Stimulated activated CD8-positive, alpha-beta memory T cell treated with anti-CD3 and anti-CD28 coated beads, Interleukin-12 subunit alpha, Interleukin-12 subunit beta, amount 100 ng/mL, for 24 hours (primary cell): ENCODE measurements around the gene UQCRC1.
A peak's percentile ranks its signal among the peaks of the same experiment; 100 is the strongest.

Experiments used
- DNase-seq: peaks from one replicate; pipeline ENCODE4 v3.0.0-alpha.2; 2020; ENCODE audit errors: extremely low read depth

The UQCRC1 gene

DNA sequence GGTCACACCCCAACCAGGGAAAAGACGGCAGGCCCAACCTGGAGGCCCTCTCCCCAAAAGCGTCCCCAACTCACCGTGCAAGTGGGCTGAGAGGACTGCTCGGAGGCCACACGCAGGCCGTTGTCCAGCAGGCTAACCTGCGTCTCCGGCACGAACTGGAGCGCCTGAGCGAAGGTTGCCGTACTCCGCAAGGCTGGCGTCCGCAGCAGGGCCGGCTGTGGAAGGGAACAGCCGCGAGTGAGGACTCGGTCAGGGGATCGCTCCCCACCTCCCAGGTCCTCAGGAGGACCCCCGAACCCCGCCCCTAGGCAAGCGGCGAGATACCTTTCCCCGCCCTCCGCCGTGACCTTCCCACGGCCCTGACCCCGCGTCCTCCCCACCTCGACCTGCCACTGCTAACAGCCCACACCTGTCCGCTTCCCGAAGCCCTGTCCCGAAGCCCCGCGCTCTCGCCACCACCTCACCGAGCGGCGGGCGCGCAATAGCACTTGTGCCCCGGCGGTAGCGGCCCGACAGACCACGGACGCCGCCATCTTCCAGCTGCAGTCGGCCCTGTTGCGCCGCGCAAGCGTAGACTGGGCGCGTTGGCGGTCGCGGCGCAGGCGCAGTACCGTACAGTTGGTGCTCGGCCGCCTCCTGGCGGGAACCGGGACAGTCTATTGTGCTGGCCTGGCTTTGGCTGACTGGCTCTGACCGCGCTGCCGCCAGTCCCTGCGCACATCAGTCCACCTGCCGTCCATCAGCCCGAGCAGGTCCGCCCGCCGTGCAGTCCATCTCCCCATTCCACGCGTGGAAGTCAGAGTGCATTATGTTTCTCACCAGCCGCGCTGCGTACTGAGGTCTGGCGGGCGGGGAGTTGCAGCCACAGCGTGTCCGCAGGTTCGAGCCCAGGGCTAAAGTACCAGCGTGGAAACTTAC, at the start of gene UQCRC1:
TSS of gene UQCRC1 (minus strand) at position 559 of the 918 bp plus-strand sequence. CDS start at position 533, 26 bp downstream.
- DNase-seq: peak; percentile 78

DNA sequence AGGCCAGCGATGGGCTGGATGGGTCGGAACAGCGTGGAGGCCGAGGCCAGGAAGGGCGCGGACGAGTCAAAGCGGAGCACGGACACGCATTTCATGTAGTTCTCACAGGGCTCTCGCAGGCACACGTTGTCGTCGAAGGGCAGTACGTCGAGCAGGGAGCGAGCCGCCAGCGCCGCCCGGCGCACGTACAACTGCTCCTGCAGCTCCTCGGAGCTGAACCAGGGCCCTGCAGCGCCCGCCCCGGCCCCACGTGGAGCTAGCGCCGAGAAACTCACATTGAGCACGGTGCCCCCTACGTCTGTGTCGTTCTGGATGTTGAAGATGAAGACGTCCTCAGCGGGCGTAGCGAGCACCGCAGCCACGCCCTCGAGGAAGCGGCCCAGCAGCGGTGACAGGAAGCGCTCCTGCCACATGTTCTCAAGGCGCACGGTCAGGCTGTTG, 47.4 kb upstream of the UQCRC1 start:
- no peak for DNase-seq

DNA sequence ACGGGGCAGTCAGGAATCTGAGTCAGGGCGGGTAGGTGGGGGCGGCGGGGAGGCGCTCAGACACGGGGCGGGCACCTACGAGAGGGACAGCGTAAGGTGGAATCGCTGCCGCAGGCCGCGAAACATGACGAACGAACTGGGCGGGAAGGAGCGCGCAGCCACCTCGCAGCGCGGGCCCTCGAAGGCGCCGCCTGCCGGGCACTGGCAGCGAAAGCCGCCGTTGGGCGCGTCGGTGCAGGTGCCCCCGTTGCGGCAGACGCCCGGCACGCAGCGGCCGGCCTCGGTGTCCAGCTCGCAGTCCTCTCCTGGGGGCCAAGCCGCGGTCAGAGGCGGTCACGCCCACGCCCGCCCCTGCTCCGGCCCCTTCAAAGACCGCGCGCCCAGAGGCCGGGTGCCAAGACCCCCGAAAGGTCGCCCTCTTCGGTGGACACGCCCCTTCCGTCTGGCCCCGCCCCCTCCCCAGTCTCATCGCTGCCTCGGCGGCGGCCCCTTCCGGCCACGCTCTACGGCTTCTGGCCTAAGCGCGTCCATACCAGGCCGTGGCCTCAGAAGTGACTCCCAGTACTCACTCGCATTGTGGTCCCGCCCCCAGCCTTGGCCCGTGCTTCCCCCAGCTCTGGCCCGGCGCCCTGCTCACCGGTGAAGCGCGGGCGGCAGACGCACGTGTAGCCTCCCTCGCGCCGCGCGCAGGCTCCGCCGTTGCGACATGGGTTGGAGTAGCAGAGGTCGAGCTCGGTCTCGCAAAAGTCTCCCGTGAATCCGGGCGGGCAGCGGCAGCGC, 46.8 kb upstream of the UQCRC1 start:
- peak; percentile 63 for DNase-seq

DNA sequence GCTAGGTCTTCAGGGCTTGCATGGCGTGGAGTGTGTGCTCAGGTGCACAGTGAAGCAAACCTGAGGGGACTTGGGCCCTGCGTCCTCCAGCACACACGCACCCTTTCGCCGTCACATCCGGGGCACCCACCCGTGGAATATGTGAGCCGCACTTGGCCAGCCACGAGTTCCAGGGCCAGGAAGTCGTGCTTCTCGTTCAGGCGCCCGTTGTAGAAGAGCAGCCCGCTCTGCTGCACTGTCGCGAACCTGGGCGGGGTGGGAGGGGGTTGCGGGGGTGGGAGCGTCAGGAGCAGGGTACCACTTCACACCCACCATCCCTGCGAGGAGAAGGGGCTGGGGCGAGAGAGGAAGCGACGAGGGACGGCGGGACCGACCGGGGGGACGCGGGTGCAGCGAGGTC, 46.2 kb upstream of the UQCRC1 start:
- no peak for DNase-seq

DNA sequence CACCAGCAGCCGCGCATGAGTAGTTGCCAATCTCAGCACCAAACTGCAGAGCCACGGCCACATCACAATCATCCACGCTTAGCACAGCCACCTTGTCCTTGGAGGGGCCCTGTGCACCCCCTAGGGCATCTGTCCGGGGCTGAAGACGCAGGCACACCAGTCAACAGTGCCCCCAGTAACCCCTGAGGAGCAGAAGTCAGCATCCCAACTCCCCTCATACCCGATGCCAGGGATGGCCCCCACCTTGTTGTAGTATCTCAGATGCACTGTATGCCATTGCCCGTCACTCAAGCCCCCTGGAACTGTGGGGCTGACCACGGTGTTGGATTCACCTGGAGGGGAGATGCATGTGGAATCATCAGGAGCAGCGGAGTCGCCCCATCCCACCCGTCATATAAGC, 45.6 kb upstream of the UQCRC1 start:
- no peak for DNase-seq

DNA sequence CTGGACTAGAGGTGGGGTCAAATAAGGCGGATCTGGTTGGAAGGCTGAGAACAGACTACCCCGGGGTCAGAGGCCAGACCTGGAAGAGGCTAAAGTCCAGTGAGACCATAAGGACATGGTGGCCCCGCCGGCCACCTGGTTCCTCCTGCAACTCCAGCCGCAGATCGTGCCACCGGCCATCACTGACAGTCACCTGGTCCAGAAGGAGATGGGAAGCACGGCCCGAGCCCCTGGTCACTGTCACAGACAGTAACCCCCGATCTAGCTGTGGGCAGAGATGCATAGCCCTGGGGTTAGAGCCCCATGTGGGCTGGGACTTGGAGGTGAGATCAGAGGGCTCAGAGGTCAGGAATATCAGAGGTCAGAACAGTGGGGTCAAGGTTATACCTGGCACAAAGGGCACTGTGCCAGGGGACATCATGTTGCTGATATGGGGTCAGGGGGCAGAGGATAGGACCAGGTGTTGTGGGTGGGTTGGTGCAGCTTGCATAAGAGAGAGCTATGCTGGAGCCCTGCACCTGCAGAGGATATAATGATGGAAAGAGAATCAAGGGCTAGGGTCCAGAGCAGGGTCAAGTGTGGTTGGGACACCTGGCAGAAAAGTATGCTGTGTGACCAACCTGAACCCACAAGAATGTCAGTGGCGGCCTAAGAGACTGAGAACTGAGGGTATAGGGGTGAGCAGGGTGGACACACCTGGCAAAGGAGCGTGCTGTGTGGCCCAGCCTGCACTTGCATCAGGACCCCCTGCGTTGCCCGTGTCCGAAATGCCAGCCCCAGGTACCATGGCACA, 43.7 kb upstream of the UQCRC1 start:
- DNase-seq: no peak

DNA sequence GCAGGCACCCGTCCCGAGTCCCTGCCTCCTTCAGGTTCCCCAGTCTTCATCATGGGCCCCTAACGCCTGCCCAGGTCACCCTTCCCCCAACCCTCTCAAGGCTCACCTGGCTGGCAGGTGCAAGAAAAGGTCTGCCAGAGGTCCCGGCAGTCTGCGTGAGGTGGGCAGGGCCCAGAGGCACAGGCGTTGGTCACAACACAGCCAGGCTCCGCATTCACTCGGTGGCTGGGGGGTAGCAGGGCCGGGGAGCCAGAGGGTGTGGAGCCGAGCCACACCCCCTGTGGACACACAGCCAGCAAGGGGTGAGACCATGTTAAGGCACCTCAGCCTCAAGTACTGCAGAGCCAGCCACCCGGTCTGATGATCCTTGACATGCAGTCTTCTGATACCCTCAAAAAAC, 42.3 kb upstream of the UQCRC1 start:
- DNase-seq: no peak

DNA sequence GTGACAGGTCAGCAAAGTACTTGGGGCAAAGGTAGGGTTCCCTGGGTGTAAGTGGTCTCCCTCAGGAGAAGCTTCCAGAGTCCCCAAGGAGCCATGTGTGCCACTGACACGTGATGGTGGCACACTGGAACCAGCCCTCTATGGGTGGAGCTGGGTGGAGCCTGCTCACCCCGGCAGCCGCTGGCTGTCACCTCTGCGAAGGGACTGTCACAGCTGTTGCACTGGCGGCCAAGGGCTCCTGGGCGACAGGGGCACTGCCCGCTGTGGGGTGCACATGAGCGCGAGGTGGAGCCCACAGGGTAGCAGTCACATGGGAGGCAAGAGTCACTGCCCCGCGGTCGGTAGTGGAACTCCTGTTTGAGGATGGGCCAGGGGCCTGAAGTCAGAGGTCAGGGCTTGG, 41.3 kb upstream of the UQCRC1 start:
- DNase-seq: no peak

DNA sequence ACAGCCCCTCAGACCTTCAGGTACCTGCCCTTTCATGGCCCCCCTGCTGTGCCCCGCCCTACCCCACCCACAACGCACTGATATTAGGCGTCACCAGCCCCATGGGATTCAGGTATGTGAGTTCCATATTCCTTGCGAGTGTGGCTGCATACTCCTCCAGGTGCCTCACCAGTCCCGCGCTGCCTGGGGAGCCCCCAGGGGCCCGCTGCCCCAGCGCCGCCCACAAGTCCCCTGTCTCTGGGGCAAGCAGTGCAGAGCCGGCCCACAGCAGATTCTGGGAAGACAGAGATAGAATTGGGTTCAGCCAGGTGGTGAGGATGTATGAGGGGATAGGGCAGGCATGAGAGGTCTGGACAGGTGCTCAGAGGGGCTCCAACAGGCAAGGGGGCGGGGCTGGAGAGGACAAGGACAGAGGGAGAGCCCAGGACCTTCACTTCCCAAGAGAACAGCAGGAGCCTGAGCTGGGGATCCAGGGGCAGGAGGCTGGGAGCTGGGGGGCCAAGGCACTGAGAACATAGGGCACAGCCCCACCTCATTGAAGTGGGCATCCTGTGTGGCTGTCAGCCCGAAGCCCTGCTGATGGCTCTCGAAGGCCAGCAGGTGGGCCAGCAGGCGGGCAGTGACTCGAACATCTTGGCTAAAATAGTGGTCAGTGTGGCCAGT, 38.9 kb upstream of the UQCRC1 start:
- no peak for DNase-seq

DNA sequence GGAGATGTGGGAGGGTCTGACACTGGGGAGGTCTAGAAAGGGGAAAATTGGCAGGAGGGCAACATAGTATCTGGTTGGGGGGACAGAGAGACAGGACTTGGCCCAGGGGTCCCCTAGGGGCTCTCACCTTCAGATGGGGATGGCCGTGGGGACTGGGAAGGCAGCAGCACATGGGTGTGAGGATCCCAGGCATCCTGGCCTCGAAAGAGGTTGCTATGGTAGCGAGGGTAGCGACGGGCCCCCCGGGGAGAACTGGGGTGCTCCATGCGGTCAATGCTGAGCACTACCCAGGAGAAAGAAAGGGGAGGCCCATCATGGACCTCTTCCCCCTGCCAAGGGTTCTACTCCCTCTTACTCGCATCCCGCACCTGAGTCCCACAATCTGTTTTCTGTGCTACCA, 38.3 kb upstream of the UQCRC1 start:
- DNase-seq: no peak

DNA sequence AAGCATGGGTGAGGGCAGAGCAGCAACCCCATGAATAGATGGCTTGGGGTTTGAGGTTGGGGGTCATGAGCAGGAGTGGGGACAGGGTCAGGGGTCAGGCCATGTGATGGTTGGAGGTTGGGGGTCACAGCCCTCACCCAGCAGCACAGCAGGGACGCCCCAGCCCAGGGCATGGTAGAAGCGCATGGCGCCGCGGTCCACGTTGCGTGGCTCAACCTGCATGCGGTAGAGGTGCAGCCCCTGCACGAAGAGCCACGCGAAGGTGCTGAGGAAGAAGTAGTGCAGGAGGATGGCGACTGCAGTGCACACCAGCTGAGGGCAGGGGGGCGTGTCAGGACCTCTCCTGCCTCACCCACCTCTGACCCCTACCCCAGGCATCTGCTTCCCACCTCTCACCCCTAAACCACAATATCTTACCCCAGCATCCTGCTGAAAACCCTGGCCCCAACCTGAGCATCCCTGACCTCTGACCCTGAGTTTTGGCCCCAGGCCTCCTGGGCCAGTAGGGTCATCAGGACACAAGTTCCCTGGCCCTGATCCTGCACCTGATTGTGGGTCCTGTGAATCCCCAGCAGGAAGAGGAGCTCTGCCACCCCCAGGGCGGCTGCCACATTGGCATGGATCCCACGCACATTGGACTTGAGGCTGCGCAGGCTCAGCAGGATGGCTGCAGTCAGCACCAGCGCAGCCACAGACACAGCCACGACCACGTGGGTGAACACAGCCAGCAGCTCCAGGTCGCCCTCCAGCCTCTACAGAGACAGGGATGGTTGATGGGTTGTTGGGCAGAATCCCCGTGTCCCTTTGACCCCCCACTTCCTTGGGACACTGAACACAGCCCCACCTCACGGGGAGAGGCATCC, 35.7 kb upstream of the UQCRC1 start:
- no peak for DNase-seq

DNA sequence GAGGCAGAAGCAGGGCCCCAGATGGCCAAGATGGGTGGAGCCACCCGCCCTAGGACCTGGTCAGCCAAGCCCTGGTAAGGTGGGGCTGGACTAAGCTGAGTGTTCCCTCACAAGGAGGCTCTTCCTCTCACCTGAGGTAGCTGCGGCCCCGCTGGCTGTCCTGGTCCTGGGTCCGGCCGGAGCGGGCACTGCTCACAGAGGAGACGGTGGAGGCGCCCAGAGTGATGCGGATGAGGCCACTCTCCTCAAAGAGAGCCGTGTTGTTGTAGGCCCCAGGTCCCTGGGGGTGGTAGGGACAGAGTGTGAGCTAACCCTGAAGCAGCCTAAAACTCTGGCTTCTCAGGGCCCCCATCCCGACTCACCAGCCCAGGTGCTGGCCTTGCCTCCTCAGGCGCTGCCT, 33.2 kb upstream of the UQCRC1 start:
- no peak for DNase-seq

DNA sequence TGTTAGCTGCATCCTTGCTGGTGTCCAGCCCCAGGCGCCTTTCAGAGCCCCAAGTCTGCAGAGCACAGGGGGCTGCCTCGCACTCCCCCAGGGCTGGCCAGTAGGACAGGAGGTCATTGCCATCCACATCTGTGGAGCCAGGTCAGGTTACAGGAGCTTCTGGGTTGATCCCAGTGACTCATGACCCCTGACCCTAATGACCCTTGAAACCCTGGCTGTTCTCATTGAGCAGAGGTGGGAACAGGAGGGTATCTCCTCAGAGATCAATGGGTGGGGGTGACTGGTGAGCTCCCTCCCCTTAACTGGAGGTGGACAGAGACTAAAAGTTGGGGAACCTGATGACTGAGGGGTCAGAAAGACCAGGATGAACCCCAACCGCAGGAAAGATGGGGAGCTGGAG, 31.9 kb upstream of the UQCRC1 start:
- no peak for DNase-seq

DNA sequence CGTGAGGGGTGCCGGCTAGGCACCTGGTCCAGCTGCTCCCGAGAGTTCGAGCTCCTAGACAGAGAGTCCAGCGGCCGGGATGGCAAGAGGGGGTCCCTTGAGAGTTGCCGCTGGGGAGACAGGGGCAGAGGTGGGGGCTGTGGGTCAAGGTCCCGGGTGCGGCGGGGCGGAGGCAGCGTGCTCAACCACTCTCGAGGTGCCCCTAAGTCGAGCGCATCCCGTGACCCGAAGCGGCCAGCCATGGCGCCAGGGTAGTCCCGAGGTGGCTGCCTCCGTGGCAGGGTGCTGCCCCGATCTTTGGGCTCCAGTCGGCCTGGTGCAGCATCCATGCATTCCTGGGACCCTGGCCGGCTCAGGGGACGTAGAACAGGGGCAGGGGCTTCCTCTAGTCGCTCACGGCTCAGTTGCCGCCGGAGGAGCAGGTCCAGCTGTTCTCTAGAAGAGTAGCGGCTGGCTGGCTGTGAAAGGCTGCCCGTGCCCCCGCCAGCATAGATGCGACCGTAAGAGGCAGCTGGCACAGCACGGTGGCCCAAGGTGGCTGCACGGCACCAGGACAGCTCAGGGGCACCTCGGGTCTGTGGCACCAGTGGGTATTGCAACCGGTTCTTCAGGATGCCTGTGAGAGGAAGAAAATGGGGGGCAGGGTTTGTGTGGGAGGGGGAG, 30.6 kb upstream of the UQCRC1 start:
- DNase-seq: no peak

DNA sequence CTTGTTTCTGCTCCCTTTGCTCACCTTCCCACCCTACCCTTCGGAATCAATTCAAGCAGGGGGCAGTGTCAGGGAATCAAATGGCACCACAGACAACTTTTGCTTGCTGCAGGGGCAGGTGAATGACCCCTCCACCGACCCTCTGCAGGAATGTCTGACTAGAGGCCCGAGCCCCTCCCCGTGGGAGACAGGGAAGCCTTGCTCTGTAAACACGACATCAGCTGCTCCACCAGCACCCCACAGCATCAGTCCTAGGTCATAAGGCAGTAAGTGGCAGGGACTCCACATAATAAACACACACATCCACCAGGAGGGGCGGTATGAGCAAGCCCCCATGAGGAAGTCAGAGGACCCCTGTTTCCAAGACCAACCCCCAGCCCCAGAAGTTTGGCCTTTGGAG, 27.9 kb upstream of the UQCRC1 start:
- DNase-seq: no peak

DNA sequence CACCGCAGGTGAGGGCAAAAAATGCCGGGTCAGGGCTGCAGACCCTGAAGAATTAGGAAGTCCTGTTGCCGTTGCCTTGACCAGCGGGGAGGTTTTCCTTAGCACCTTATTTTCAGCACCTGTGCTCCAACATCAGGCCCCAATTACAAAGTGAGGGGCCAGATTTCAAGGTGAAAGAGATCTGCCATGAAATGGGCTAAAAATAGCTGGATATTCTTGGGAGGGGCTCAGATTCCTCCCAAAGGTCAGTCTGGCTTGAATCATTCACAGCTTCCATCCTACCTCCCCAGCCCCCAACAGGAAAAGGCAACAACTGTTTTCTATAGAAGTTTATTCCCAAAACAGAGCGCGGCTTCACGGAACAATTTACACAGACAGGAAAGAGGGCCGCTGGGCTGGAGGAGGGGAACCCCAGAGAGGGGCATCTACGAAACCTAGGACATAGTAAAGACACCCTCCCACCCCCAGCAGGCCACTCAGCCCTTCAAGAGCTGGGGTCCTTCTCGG, 26.8 kb upstream of the UQCRC1 start:
- no peak for DNase-seq

DNA sequence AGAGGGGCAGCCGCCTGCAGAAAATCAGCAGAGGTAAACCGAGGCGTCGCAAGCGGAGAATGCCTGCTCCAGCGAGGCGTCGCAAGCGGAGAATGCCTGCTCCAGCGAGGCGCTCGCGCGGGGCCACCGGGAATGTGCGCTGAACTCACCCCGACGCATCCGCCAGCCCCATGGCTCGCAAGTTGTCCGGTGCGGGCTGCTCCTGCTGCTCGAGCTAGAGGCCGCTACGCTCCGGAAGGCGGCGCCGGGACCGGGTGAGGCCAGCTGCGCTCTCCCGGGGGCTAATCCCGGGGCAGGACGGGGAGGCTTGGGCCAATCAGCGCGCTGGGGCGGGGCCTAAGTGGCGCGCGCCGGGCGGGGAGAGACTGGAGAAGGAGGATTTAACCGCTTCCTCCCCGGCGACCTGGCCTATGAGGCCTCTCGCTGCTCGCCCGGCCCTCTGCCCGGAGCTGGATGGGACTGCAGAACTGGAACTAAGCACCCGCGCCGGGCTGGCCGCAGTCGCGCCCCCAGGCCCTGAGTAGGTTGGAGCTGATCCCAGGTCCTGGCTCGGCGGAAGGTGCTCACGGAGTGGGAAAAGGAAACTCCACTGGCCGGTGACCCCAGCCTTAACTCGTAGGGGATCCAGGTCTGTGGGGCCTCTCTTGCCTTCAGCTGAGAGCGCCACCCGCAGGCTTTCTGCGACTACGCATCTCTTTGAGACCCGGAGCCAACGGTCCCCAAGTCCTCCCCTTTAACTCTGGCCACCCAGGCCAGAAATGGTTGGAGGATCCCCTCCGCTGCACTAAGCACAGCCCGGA, 26.0 kb upstream of the UQCRC1 start, which contains the start of gene SLC26A6:
TSS of gene SLC26A6 (minus strand) at position 240 of the 800 bp plus-strand sequence. CDS start at position 172, 68 bp downstream.
- DNase-seq: peak; percentile 86

DNA sequence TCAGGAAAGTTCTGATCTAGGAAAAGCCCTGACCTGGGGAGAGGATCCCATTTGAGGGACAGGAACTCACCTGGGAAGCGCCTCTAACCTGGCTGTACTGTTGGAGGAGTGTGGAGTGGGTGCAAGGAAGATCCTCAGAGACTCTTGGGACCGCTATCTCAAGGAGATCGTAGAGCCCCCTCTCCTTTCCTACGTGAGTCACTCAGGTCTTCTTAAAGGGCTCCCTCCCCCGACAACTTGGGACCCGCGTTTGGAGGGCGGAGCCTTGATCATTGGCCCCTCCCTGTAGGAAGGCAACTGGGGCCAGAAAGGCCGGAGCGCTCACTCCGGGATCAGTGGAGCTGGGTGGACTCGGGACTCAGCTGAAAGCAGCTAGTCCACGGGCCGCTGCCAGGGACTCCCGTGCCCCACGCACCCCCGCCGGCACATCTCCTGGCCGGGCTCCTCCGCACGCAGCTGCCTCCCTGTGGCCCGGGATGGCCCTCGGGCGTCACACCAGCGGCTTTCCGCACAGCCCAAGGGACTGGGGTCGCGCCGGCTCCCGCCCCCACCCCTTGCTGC, 25.3 kb upstream of the UQCRC1 start:
- DNase-seq: no peak
